K562 (cell line): ENCODE data around the gene RAB26. TPM values are rescaled to one million over a fixed set of nuclear protein-coding genes. Genes with fewer than 3 reads are reported as not detected.

Experiments used
- IRF2 ChIP-seq: sonication (generic); formaldehyde crosslinking; IDR thresholded peaks from 2 replicates; pipeline ENCODE4 v1.8.1; 2022; ENCODE audit warnings: mild to moderate bottlenecking, missing genetic modification reagents
- KAT7 ChIP-seq: sonication (generic); formaldehyde crosslinking; IDR thresholded peaks from 2 replicates; pipeline ENCODE4 v1.8.0; 2022; ENCODE audit warnings: missing genetic modification reagents, mild to moderate bottlenecking, borderline replicate concordance
- NCOA2 ChIP-seq, 2 experiments: fragments of 450-650 bp; IDR thresholded peaks; 2 replicates each; pipeline ENCODE4 v1.6.1; 2018; ENCODE audit warnings: mild to moderate bottlenecking in 2 of 2, moderate library complexity in 1 of 2; ENCODE audit not compliant: partially characterized antibody in 2 of 2
- NR2C2 ChIP-seq, 2 experiments: fragments of 200-800 bp in 1 of 2; sonication (Bioruptor generic) in 1 of 2; sonication (generic) in 1 of 2; formaldehyde crosslinking in 1 of 2; IDR thresholded peaks; 2 replicates each; pipeline versions ENCODE4 v1.6.1 to v1.8.0; 2016 to 2022; ENCODE audit warnings: mild to moderate bottlenecking in 1 of 2, missing compliant biosample characterization in 1 of 2, missing genetic modification characterization in 1 of 2, missing genetic modification reagents in 1 of 2
- PCBP1 ChIP-seq: fragments of 200-400 bp; formaldehyde crosslinking; IDR thresholded peaks from 2 replicates; pipeline ENCODE4 v1.6.1; 2018; ENCODE audit warnings: mild to moderate bottlenecking, low read depth, low read length; ENCODE audit not compliant: poor library complexity, severe bottlenecking
- RBM17 ChIP-seq: fragments of 200-400 bp; formaldehyde crosslinking; IDR thresholded peaks from 2 replicates; pipeline ENCODE4 v1.6.1; 2017; ENCODE audit warnings: low read depth, mild to moderate bottlenecking, low read length, borderline replicate concordance
- RBM25 ChIP-seq: fragments of 200-400 bp; formaldehyde crosslinking; IDR thresholded peaks from 2 replicates; pipeline ENCODE4 v1.6.1; 2018; ENCODE audit warnings: low read length, low read depth, moderate library complexity; ENCODE audit not compliant: severe bottlenecking
- RCOR1 ChIP-seq, 2 experiments: IDR thresholded peaks; 2 replicates each; pipeline ENCODE4 v1.6.1; 2012; ENCODE audit warnings: low read depth in 2 of 2, low read length in 2 of 2, borderline replicate concordance in 1 of 2, improper control_type of control experiment in 1 of 2
- SMARCE1 ChIP-seq: fragments of 450-650 bp; IDR thresholded peaks from 2 replicates; pipeline ENCODE4 v1.7.1; 2016; ENCODE audit warnings: mild to moderate bottlenecking
- TSC22D4 ChIP-seq: fragments of 450-650 bp; IDR thresholded peaks from 2 replicates; pipeline ENCODE4 v1.6.1; 2016; ENCODE audit warnings: missing genetic modification characterization, missing biosample characterization, control low read depth
- ZBTB8A ChIP-seq: fragments of 450-650 bp; IDR thresholded peaks from 2 replicates; pipeline ENCODE4 v1.6.1; 2018; ENCODE audit warnings: mild to moderate bottlenecking, moderate library complexity; ENCODE audit not compliant: partially characterized antibody
- ZNF165 ChIP-seq: fragments of 250-450 bp; sonication (Bioruptor Pico); IDR thresholded peaks from 2 replicates; pipeline ENCODE4 v1.4.0; 2020; ENCODE audit warnings: borderline replicate concordance
- ZNF408 ChIP-seq: fragments of 250-450 bp; sonication (Bioruptor Pico); IDR thresholded peaks from 2 replicates; pipeline ENCODE4 v1.4.0; 2020; ENCODE audit warnings: low read depth, mild to moderate bottlenecking, moderate library complexity
- ZNF77 ChIP-seq: fragments of 250-450 bp; sonication (Bioruptor Pico); IDR thresholded peaks from 2 replicates; pipeline ENCODE4 v1.5.0; 2020
- polyA plus RNA-seq, 8 experiments: library from polyadenylated mRNA; depleted of rRNA in 4 of 8; stranded (reverse) in 5 of 8; unstranded in 3 of 8; fragments of >200 nt; fragmentation: Nextera tagmentation in 2 of 8; fragmentation: Illumina TruSeq in 1 of 8; extraction: Ambion mirVana in 2 of 8; extraction: Trizol in 1 of 8; gene quantifications; 2 replicates each; pipeline versions ENCODE4 v1.2.1 to v1.2.3, GENCODE V29; 2011 to 2014; ENCODE audit warnings: inconsistent platforms in 1 of 8, missing spikeins in 1 of 8
- total RNA-seq, 7 experiments: library from RNA; depleted of rRNA in 6 of 7; stranded (reverse); fragments of >200 nt in 6 of 7; fragmentation: Illumina TruSeq in 2 of 7; extraction: Trizol in 2 of 7; gene quantifications; 2 replicates each; pipeline versions ENCODE4 v1.2.1 to v1.2.3, GENCODE V29; 2011 to 2021; ENCODE audit warnings: low replicate concordance in 1 of 7
- TF ChIP-seq, protein P1 (sequence below): IDR thresholded peaks from 2 replicates; pipeline ENCODE4 v1.6.1; 2011; ENCODE audit warnings: borderline replicate concordance, low read depth, mild to moderate bottlenecking, moderate library complexity, low read length; ENCODE audit not compliant: insufficient read depth, poor library complexity, severe bottlenecking
- TF ChIP-seq, protein P2 (sequence below): fragments of 200-800 bp; sonication (Bioruptor generic); IDR thresholded peaks from 2 replicates; pipeline ENCODE4 v1.6.1; 2017; ENCODE audit warnings: missing genetic modification characterization, missing compliant biosample characterization
- TF ChIP-seq, protein P3 (sequence below), 2 experiments: fragments of 450-650 bp in 1 of 2; sonication (generic) in 1 of 2; formaldehyde crosslinking; conservative IDR thresholded peaks; 2 replicates each; pipeline versions ENCODE4 v1.4.0 to v1.8.1; 2020 to 2022; ENCODE audit warnings: mild to moderate bottlenecking in 1 of 2, missing genetic modification reagents in 1 of 2

Gene RAB26
- total and polyA plus RNA-seq, 9 of the 15 experiments (the other 6 are each of a cell fraction or from before 2014, with no cell fraction given) = 0.25 to 6.1 (median 2.1) TPM

DNA sequence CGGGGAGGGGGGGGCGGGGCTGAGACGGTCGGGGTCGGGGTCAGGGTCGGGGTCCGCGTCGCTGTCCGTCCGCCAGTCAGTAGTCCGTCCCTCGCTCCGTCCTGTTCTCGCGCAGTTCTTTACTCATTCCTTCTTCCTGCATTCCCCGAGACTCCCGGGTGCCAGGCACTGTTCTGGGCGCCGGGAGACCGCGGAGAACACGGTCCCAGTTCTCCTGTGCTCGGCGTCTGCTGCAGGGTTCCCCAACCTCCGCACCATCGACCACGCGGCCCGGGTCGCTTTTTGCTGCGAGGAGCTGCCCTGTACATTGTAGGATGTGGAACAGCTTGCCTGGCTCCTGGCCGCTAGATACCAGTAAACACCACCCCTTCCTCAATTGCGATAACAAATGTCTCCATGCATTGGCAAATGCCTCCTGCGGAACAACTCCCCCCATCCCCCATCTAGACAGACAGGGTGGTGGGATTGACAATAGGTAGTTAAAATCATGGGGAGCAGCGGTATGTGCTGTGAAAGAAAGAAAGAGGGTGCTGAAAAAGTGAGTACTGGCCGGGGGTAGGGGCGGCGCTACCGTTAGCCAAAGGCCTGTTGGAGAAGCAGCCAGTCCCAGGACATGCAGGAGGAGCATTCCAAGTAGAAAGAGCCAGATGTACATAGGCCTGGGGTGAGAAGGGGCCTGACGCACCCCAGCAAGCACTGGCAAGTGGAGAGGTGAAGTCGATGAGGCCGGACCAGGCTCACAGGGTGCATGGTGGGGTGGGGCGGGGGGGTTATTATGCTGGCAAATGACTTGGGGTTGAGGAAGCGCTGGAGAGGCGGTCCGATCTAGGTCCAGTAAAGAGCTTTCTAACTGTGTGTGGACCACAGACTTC lies 7.8 kb downstream of the RAB26 start (continued):
- TF ChIP-seq, protein P1, sequence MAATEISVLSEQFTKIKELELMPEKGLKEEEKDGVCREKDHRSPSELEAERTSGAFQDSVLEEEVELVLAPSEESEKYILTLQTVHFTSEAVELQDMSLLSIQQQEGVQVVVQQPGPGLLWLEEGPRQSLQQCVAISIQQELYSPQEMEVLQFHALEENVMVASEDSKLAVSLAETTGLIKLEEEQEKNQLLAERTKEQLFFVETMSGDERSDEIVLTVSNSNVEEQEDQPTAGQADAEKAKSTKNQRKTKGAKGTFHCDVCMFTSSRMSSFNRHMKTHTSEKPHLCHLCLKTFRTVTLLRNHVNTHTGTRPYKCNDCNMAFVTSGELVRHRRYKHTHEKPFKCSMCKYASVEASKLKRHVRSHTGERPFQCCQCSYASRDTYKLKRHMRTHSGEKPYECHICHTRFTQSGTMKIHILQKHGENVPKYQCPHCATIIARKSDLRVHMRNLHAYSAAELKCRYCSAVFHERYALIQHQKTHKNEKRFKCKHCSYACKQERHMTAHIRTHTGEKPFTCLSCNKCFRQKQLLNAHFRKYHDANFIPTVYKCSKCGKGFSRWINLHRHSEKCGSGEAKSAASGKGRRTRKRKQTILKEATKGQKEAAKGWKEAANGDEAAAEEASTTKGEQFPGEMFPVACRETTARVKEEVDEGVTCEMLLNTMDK = no peak
- TF ChIP-seq ZNF77 (CRISPR knock-in tag) (no peak), NR2C2 (CRISPR knock-in tag; IDR thresholded peaks at IDR 0.05) (0 out of 2 replicates have a peak, but pooled peaks have one; percentile 9), NR2C2 (tag; IDR thresholded peaks at IDR 0.05) (no peak), ZNF408 (CRISPR knock-in tag) (no peak), RCOR1 (IDR thresholded peaks at IDR 0.05; ENCODE audit: borderline replicate concordance in 1 of 2, low read depth in 2 of 2, low read length in 2 of 2) (no peak), NCOA2 (IDR thresholded peaks at IDR 0.05; ENCODE audit: partially characterized antibody in 2 of 2) (no peak), SMARCE1 (peak; percentile 51; the same call in 1 of the 2 replicates), RBM17 (no peak), ZNF165 (CRISPR knock-in tag) (0 out of 2 replicates have a peak, but pooled peaks have one; percentile 22), RBM25 (no peak), KAT7 (CRISPR knock-in tag) (peak; percentile 42; the same call in 1 of the 2 replicates), TSC22D4 (no peak), ZBTB8A (no peak), IRF2 (CRISPR knock-in tag) (no peak), PCBP1 (no peak)
- TF ChIP-seq, protein P2, sequence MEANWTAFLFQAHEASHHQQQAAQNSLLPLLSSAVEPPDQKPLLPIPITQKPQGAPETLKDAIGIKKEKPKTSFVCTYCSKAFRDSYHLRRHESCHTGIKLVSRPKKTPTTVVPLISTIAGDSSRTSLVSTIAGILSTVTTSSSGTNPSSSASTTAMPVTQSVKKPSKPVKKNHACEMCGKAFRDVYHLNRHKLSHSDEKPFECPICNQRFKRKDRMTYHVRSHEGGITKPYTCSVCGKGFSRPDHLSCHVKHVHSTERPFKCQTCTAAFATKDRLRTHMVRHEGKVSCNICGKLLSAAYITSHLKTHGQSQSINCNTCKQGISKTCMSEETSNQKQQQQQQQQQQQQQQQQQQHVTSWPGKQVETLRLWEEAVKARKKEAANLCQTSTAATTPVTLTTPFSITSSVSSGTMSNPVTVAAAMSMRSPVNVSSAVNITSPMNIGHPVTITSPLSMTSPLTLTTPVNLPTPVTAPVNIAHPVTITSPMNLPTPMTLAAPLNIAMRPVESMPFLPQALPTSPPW = peak; percentile 50
- TF ChIP-seq, protein P3, sequence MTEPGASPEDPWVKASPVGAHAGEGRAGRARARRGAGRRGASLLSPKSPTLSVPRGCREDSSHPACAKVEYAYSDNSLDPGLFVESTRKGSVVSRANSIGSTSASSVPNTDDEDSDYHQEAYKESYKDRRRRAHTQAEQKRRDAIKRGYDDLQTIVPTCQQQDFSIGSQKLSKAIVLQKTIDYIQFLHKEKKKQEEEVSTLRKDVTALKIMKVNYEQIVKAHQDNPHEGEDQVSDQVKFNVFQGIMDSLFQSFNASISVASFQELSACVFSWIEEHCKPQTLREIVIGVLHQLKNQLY (CRISPR knock-in tag; conservative IDR thresholded peaks at IDR 0.05) = 0 out of 4 replicates have a peak, but pooled peaks of 1 of the 2 experiments have one; percentile 14
